Measurements from ENCODE around the gene PHF10.
A peak's percentile ranks its signal among the peaks of the same experiment; 100 is the strongest.
"Not testable (repeated sequence)": the region's sequence is repeated elsewhere in the genome, so short reads cannot be mapped to it uniquely, and the experiment has no call there.

PHF10 gene

GRCh38 chr6:169724494-169725124, at the start of gene PHF10:
PHF10 (minus strand) TSS chr6:169724500; CDS start chr6:169723931, 569 bp downstream.
- DNase-seq = peak; percentile 45 to 52

DNA sequence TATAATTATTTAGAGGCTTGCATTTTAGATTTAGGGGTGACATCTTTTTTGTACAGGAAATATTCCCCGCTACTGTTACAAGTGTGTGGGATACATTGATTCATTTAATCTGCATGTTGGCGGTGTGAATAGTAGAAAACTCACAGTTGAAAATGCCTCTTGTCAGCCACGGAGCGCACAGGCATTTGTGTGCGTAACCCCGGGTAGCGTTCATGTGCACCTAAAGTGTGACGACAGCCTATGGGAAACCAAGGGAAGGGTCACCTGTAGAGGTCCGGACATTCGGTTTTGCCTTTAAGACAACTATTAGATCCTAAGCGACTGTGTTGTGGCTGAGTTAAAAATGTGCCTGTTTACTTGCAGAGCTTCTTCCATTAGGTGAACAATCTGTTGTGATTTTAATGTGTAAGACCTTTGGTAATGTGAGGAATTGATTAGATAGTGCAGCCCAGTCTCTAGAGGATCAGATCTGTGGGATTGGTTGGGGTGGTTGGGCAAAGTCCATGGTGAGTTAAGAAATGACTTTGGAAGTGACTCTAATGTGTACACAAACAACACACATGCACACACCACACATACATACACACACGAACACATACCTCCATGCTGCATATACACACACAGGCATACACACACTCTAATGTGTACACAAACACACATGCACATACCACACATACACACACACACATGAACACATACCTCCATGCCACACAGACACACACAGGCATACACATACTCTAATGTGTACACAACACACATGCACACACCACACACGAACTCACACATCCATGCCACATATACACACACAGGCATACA, 42.8 kb upstream of the PHF10 start:
- DNase-seq = no peak

- no peak for DNase-seq
These were observed 41.9 kb upstream of the PHF10 start for GRCh38 chr6:169766232-169766631.

DNA sequence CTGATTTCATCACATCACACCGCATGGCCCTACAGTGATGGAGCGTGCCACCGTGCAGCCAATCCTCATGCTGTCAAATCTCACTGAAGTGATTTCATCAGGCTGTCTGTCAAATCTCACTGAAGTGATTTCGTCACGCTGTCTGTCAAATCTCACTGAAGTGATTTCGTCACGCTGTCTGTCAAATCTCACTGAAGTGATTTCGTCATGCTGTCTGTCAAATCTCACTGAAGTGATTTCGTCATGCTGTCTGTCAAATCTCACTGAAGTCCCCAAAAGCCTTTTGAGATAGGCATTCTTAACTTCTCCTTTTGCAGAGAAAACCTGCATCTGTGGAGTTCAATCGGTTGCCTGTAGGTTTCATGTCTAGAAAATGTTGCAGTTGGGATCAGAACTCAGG, 41.5 kb upstream of the PHF10 start:
- DNase-seq = not testable (repeated sequence)

DNA sequence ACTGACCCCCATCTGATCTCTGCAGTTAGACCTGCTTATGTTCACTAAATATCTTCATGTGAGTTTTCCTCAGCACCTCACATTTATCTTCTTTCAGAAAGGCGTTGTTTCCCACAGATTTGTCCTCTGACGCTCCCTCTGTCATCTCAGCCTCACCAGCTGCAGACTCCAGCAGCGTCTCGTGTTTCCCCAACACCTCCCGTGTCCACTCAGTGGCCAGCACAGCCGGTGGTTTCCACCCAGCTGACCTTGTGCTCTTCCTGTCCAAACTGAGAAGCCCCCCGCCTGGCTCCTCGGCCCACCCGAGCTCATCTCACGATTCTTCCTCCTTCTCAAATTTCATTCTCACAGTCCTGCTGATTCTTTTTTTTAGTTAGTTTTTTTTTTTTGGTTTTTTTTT, 39.6 kb upstream of the PHF10 start:
- no peak for DNase-seq

GRCh38 chr6:169763308-169763707, 39.0 kb upstream of the PHF10 start:
- DNase-seq = no peak

- DNase-seq = no peak
These were observed 30.9 kb upstream of the PHF10 start for GRCh38 chr6:169755162-169755561.

DNA sequence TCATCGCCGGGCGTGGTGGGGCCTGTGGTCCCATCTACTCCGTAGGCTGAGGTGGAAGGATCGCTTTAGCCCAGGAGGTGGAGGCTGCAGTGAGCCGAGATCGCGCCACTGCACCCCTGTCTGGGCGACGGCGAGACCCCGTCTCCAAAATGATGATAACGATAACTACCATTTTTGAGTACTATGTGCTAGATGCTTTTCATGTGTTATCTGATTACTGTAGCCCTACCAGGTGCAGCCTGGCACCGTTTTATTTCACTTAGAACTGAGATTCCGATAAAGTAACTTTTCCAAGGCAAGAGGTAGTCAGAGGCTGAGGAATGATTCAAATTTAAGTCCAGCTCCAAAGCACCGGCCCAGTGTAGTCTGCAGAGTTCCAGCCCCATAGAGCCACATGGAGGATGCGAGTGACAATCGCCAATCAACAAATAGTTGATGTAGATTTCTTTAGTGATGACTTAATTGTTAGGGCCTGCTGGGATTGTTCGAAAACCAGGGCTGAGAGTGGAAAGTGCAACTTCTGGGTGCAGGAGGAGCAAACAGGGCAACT, 27.8 kb upstream of the PHF10 start:
- no peak for DNase-seq

DNA sequence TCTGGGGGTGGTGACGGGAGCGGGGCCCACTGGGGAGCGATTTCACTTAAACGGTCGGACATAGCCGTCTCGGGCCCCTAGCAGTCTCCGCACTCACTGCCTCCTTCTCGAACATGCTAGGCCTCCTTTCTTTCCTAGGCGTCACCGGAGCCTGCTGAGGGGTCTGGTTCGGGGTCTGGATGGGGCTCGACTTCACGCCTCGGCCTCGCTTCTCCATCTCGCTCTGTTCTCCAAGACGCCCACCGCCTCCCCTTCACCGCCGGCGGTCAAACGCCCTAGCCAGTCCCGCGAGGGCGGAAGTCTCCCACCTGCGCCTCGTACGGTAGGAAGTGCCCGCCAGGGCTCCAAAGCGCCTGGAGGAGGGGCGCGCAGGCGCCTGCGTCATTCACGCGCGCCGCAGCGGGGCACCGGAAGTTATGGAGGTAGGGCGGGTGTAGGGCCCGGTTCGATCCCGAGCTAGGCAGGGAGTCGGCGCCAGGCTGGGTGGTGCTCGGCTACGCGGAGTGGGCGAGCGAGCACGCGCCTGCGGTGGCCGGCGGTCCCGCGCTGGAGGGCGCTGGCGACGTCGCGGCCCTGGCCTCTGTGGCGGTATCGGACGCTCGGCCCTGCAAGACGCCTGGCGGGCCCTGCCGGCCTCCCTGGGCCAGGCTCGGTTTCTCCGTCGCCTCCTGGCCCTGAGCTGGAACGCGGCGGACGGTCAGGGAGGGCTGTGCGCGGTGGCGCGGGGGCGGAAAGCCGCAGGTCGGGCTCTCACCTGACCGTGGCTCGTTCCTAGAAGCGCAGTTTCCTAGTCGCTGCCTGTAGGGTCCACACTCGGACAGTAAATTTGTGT, 27.2 kb upstream of the PHF10 start, which contains the start of the genes DYNLT2 and ERMARD:
DYNLT2 (minus strand) TSS at position 331 of the 832 bp plus-strand sequence; CDS start at position 217, 114 bp downstream.
ERMARD (plus strand) TSS at position 381 of the 832 bp plus-strand sequence; CDS start at position 417, 36 bp downstream.
- peak; percentile 80 to 83 for DNase-seq

- DNase-seq = no peak
These were observed 22.3 kb upstream of the PHF10 start for GRCh38 chr6:169746556-169746955.

DNA sequence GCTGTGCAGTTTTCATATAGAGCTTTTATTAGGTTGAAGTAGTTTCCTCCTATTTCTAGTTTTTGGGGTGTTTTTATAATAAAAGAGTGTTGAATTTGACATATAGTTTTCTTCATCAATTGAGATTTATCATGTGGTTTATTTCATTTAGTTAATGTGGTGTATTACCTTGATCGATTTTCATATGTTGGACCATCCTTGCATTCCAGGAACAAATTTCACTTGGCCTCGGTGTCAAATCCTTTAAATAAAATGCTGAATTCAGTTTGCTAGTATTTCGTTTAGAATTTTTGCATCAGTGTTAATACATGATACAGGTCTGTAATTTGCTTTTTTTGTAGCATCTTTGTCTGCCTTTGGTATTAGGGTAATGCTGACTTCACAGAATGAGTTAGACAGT, 21.1 kb upstream of the PHF10 start:
- no peak for DNase-seq

- DNase-seq = no peak
These were observed 17.0 kb upstream of the PHF10 start for GRCh38 chr6:169741344-169741743.

- no peak for DNase-seq
These were observed 14.8 kb upstream of the PHF10 start for GRCh38 chr6:169738976-169739529.

DNA sequence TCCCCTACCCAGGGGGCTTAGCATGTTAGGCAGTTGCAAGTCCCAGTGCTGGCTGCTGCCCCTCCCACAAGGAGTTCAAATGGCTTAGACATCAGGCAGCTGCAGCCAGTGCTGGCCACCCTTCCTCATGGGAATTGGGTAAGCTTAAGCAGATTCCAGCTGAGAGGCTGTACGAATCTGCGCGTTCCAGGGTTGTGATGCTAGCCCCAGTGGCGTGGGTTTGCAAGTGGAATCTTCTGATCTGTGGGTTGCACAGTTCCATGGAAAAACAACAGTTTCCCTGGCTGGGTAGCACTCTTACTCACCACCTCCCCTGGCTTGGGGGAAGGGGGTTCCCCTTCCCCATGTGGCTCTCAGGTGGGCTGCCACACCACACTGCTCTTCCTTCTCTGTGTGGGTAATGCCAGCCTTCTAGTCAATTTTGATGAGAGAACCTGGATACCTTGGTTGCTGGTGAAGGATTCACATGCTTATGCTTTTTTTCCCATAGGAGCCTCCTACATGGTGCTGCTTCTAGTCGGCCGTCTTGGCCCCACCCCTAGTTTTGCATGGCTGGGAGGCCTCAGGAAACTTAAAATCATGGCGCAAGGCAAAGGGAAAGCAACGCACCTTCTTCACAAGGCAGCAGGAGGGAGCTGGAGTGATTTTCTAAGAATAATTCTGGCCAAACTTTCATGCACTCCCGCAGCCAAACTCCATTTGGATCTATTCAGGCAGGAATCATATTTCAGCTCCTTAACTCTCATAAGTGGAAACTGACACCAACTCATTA, 14.1 kb upstream of the PHF10 start:
- DNase-seq = peak; percentile 43 to 58

GRCh38 chr6:169729961-169730360, 5.7 kb upstream of the PHF10 start:
- no peak for DNase-seq

GRCh38 chr6:169726963-169727362, 2.7 kb upstream of the PHF10 start:
- no peak for DNase-seq

DNA sequence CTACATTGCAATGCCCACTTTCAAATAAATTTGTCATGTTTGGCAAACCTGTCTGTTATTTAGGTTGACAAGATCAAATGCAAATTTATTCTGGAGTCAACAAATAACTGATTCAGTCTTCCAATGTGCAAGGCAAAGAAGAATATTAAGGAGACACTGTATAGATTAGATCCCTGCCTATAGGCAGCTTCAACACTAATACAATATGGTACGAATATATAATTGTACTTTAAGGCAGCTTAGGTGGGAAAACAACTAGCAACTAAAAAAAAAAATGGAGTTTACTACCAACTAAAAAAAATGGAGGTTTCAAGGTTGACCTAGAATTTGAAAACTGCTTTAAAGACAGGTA, 1.7 kb upstream of the PHF10 start:
- no peak for DNase-seq

DNA sequence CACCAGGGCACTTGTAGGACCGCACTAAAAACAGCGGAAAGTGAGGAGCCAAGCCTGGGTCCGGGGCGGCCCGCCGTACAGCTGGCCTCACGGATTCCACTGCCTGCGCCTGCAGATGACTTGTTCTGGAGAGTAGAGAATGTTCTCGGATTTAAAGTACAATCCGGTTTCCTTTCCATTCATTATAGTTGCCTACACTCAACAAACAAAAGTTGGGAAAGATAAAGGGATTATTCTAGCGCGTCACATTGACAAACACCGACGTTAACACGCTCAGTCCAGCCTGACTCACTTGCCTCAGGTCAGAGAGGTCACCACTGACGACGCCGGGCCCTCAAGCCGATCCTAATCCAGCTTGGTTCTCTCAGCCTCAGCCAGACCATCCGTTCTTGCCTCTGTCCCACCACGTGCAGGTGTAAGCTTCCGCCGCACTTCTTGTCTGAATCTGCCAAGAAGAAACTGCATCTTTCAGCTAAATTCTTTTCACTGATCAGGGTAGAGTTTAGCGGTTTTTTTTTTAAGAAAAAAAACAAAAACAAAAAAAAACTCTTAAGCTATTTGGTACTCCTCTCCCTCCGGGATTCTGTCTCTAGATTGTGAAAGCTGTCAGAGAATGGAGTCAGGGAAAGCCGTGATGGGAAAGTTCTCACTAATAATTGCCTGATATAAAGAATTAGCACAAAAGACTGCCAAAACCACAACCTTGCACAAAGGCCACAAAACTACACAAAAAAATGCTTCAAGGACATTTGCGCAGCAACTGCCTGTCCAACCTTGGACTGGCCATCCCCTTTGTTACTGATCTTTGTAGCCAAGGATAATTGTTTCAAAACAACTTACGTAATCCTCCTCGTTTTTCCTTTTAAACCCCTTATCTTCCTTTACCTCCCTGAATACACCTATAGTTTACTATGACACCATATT, 1.1 kb upstream of the PHF10 start:
- DNase-seq = peak in 1 of 2 experiments; percentile 52

GRCh38 chr6:169723991-169724493, 258 bp downstream of the PHF10 start:
- DNase-seq = peak in 1 of 2 experiments; percentile 13

DNA sequence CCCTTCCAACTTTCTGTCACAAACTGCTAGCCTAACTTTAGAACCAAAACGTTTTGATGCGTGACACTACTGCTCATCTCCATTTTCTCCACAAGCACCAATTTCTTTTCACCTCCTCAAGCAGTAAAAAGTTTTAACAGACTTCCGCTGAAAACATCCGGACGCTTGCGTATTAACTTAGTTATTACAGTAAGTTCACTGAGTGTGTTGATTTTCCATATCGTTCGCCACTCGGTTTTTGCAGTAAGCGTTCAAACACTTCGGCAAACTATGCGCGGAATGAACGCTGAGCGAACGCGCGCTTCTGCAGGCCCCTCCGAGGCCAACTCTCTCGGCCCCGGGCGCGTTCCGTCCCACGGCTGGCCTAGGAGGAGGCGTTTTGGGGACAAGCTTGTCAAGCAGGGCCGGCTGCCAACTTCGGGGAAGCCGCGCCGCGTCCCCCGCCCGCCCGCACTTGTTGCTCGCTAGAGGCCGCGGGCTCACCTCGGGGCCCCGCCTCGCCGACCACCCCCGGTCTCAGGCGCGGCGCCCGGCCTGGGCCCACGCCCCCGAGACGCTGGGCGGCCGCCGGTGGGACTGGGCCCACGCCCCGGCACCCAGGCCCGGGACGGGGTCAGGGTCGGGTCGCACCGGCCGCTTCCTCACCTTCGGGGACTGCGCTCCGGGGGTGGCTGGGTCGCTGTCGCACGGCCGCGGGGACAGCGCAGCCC, 945 bp downstream of the PHF10 start:
- DNase-seq = peak in 1 of 2 experiments; percentile 23

All from NCI-H187 (cell line).